Hypothalamus (tissue), 51 donors: ENCODE data around the gene CLCN7.
A peak's percentile ranks its signal among the peaks of the same experiment; 100 is the strongest.

Experiments used
- DNase-seq, 51 donors: peaks; one replicate each; lab custom pipeline; 2025; lab: John Stamatoyannopoulos, UW

The CLCN7 gene

GRCh38 chr16:1464894-1465566 lies 9.8 kb downstream of the CLCN7 start:
- DNase-seq: no peak

GRCh38 chr16:1464196-1464893 lies 10.5 kb downstream of the CLCN7 start:
- DNase-seq: no peak

DNA sequence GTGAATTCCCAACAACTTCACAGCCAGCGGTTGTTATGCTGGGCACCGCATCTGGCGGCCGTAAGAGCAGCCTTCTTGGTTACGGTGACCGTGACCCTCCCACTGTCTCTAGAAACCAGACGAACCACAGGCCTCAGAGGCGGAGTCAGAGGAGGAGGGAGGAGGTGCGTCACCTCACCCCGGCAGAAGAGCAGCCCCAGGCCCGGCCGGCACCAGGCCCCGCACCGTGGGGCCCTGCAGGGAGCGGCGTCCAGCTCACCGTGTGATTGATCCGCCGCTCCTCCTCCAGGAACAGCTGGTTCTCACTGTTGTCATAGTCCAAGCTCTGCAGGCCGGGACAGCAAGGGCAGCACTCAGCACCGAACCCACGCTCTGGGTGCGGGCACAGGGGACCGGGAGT lies 13.7 kb downstream of the CLCN7 start:
- no peak for DNase-seq

GRCh38 chr16:1460602-1461138 lies 14.2 kb downstream of the CLCN7 start:
- no peak for DNase-seq

DNA sequence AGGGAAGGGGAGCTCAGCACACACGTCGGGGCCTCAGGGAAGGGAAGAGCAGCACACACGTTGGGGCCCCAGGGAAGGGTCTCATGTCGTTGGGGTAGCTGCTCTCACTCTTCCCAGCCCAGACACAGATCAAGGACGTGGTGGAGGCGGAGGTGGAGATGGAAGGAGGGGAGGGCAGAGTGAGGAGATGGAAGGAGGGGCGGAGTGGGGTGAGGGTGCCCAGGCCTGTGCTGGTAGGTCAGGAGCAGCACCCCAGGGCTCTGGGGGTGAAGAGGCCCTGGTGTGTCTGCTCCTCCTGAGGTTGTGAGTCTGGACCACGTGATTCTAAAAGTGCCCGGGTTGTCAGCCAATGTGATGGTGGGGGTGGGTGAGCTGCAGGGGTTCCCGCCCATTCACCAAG lies 14.9 kb downstream of the CLCN7 start:
- no peak for DNase-seq

DNA sequence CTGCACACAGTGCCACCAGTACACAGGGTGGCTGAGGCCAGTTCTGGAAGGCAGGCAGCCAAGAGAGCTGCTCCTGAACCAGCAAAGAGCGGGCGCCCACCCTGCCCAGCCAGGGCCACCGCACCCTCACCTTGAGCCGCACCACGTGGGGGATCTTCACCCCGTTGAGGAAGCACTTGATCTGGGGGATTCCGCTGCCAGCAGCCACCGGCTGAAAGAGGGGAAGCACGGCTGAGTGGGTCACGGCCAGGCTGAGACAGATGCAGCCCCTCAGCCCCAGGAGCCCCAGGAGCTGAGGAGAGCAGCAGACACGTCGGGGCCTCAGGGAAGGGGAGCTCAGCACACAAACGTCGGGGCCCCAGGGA lies 15.9 kb downstream of the CLCN7 start:
- DNase-seq: no peak

DNA sequence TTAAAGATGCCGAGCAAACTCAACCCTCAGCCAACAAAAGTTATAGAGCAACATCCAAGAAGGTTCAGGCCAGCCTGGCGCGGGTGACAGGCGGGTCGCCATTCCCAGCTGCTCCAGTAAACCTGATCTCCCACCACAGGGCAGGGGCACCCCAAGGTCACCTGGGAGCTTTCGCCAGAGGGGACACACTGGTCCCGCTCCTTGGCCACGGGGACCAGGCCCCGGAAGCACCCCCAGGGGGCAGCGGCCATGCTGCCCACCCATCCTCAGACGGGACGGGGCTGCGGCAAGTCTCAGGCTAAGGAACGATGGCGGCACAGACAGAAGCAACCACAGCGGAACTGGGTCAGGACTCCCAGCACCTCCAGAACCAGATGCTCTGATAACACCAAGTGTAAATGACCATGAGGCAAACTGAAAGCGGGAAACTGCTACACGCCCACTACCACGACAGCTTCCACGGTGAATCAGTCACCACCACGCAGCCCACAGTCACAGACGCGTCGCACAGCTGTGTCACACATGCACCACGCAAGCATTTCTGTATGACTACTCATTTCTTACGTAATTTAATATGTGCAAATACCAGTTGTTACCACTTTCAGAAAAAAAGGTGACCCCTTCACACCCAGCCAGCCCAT lies 16.4 kb downstream of the CLCN7 start:
- peak in 1 of 51 donors; percentile 49 for DNase-seq

GRCh38 chr16:1457489-1458245 lies 17.2 kb downstream of the CLCN7 start:
- DNase-seq: no peak

- no peak for DNase-seq
Measured at GRCh38 chr16:1456951-1457350, 17.9 kb downstream of the CLCN7 start.

GRCh38 chr16:1455190-1456171 lies 19.3 kb downstream of the CLCN7 start:
- no peak for DNase-seq

DNA sequence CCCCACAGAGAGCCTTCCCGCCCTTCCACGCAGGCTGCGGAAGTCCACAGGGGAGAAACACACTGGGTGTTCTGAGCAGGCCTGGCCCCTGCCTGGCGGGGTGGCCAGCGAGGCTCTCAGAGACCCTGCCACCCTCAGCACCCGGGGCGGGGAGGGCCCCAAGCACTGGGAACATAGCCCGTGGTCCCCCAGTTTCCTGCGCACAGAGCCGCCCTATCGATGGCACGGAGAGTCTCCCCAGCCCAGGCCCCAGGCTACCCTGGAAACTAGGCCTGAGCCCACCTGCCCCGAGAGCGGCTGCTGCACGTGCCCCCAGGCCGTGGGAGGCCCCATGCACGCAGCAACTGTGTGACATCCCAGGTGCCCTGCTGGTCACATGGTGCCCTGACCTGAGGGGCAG lies 20.3 kb downstream of the CLCN7 start:
- DNase-seq: no peak

- DNase-seq: no peak
Measured at GRCh38 chr16:1453316-1453715, 21.5 kb downstream of the CLCN7 start.

DNA sequence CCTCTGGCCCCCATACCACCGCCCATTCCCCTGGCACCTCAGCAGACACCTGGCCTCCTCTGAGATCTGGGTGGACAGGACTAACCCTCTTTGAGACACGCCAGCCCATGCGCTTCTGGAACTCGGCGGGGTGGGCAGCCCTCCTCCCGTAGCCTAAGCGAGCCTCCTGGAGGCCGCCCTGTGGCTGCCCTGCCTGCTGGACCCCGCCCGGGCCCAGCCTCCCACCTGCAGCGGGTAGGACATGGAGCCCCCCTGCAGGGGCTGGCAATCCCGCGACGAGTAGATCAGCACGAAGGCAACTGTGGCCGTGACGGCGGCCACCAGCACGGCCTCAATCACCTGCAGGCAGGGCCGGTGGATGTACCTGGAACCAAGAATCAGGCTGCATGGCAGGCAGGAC lies 22.3 kb downstream of the CLCN7 start:
- no peak for DNase-seq

DNA sequence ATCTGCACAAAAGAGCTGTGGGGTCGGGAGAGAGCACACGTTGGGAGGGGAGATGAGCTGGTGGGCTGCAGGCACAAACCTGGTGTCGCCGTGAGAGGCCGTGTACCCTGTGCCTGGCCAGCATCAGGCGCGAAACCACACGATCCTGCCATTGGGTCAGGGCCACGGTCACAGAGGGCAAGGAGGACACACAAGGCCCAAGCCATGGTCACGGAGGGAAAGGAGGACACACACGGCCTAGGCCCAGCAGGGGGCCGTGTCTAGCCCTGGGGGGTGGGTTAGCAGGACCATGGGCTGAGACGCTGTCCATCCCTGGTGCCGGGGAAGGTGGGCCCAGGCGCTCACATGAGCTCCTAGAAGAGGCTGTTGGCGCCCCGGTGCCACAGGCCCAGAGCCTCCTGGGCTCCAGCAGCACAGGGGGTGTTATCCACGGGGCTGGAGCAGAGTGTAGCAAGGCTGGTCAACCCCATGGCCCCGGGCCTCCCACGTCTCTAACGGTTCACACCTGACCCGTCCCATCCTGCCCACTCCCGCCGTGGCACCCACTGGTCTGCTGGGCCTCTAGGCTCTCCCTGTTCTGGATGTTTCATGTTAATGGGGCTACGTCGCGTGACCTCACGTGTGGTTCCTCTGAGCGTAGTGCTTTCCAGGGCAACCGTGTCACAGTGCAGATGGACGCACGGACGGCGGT lies 23.0 kb downstream of the CLCN7 start:
- DNase-seq: no peak

DNA sequence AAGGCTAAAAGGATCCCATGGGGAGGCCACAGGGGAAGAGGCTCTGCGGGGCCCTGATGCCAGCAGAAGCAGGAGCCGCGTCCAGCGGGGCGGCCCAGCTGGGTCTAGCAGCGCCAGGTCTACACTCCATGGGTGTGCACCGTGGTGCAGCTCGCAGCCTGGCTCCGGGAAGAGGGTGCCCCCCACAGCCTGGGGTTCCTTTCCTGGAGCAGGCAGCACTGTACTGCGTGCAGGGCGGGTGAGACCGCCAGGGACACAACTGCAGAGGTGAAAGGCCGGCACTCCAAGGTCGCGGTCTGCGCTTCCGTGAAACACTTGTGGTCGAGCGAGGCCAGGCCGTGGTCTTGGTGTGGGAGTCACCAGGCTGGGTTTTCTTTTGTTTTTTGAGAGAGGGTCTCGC lies 24.0 kb downstream of the CLCN7 start:
- no peak for DNase-seq

DNA sequence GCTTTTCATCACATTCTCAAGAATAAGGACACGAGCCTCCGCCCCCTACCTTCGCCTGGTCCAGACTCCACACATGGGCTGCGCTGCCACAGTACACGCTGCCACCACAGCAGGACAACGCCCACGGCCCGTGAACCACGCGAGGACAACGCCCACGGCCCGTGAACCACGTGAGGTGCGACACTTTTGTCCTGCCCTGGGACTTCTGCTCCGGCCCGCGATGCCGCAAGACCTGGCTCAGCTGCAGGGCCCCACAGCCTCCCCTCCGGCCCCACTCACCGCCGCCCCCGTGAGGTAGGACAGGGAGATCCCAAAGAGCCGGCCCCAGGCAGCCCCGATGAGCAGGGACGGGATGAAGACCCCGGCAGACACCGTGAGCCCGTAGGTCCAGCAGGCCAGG lies 24.6 kb downstream of the CLCN7 start:
- peak in 1 of 51 donors; percentile 14 for DNase-seq

GRCh38 chr16:1449201-1449788 lies 25.5 kb downstream of the CLCN7 start:
- no peak for DNase-seq

- no peak for DNase-seq
Measured at GRCh38 chr16:1448536-1449116, 26.2 kb downstream of the CLCN7 start.

- no peak for DNase-seq
Measured at GRCh38 chr16:1447965-1448364, 26.9 kb downstream of the CLCN7 start.
